GM20000 (cell line): Measurements from ENCODE around the gene GZF1.

Experiments used
- DNase-seq: peaks from one replicate; pipeline ENCODE4 v3.0.0; 2012; ENCODE audit warnings: low spot score
- TF ChIP-seq, protein P1 (sequence below): IDR thresholded peaks from 2 replicates; pipeline ENCODE4 v1.5.1; 2012; ENCODE audit warnings: mild to moderate bottlenecking, control low read depth; ENCODE audit errors: extremely low read depth, missing control alignments

GZF1 gene

DNA sequence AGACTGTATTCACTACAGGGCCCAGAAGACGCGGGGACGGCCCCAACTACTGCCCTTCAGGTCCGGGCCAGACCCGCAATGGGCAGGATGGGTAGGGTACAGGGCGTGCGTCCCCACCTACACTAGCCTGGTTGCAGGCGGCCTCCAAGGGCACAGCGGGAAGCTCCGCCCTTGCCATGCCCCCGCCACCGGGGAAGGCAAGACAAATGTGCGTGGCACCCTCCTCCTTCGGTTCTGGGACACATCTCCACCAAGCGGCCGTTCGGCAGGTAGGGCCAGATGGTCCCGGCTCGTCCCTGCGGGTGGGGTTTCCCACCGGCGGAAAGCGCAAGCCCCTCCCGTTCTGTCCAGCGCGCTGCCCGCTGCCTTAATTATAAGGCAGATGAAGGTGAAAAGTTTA lies 5.8 kb upstream of the GZF1 start:
- no peak for DNase-seq
- TF ChIP-seq, protein P1, sequence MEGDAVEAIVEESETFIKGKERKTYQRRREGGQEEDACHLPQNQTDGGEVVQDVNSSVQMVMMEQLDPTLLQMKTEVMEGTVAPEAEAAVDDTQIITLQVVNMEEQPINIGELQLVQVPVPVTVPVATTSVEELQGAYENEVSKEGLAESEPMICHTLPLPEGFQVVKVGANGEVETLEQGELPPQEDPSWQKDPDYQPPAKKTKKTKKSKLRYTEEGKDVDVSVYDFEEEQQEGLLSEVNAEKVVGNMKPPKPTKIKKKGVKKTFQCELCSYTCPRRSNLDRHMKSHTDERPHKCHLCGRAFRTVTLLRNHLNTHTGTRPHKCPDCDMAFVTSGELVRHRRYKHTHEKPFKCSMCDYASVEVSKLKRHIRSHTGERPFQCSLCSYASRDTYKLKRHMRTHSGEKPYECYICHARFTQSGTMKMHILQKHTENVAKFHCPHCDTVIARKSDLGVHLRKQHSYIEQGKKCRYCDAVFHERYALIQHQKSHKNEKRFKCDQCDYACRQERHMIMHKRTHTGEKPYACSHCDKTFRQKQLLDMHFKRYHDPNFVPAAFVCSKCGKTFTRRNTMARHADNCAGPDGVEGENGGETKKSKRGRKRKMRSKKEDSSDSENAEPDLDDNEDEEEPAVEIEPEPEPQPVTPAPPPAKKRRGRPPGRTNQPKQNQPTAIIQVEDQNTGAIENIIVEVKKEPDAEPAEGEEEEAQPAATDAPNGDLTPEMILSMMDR, result no peak

GRCh38 chr20:23357767-23358562 lies 4.0 kb upstream of the GZF1 start:
- TF ChIP-seq, protein P1, result no peak
- DNase-seq, result peak; percentile 94

DNA sequence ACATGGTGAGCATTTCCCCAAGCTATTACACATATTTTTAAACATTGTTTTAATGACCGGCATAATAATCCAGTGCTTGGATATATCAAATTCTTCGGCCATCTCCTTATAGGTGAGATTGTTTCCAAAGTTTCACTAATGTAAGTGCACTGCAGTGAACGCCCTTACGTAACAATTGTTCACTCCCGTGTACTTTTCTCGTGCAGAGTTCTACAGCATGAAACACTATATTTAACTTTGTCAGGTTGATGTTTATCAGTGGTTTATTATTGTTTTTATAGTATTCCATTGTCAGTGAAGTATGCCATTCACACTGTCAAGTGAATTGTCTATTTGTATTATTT lies 3.4 kb upstream of the GZF1 start:
- no peak for DNase-seq
- TF ChIP-seq, protein P1, result no peak

DNA sequence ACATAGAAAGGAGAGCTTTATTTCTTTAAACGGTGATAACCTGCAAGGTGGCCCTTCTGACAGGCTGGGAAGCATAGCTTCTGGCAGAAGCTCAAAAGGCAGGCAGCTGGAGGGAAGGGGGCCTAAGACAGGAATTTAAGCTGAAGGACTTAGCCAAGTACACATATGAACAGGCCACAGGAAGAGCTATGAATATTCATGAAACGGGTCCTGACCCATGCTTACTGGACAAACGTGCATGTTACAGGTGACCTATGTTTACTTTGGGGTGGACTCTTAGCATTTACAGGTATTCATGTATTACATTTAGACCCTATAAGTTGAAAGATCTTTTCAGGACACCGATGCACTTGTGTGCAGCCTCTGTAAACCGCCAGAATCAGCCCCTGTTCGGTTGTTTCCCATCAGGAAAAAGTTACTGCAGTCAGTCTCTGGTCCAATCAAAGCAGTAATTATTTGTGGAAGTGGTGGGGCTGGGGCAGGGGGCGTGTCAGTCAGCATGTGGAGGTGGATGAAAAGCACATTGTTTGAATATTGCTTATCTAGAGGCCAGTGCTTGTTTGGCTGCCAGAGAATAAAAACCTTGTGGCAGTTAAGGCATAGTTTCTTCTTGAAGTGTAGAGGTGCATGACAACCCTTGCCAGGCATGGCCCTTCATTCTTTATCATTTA lies 2.9 kb upstream of the GZF1 start:
- DNase-seq, result no peak
- TF ChIP-seq, protein P1, result no peak

- DNase-seq, result no peak
- TF ChIP-seq, protein P1, result no peak
Measured at GRCh38 chr20:23360531-23360930, 1.5 kb upstream of the GZF1 start.

- TF ChIP-seq, protein P1, result no peak
- DNase-seq, result no peak
Measured at GRCh38 chr20:23361119-23361475, 885 bp upstream of the GZF1 start.

DNA sequence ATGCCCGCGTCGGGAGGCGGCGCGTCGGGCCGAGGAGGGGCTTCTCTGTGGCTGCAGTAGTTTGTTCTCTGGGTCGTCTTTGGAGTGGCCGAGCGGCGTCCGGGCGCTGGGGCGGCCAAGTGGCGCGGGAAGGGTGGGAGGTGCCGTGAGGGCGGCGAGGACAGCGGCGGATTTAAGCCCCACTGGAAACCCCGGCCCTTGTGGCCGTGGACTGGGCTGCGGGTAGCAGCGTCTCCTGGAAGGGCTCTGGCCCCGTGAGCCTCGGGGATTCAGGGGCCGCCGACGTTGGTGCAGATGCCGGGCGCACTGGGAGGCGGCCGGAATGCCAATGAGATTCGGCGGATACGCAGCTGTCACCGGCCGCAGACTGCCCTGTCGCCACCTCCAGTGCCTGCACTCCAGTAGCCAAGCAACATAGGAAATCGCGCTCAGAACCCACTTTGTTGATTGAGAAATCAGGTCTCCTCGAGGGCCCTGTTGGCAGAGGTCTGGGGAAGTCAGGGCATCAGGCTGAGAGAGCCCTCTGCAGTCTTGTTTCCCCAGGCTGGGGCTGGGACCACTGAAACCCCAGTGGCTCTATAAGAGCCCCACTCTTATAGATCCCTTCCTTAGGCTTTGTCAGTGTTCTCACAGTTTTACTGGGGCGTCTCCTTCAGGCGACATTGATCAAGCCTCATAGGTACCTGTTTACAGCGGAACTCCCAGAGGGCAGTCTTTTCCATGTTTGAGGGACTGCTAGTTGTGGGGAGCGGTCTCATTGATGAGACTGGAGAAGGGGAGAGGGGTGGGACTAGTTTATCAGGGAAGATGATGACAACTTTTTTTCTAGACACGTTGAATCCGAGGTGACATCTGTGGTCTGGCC lies 642 bp downstream of the GZF1 start:
- peak; percentile 45 for DNase-seq

More for the DNA sequence above, 642 bp downstream of the GZF1 start:
- TF ChIP-seq, protein P1, result no peak
